NCI-H1417 treated with DMSO at 0.1 percent for 48 hours (cell line): ENCODE measurements around the gene TMEFF2.

Source experiments
- DNase-seq: peaks from one replicate; lab custom pipeline; 2025; lab: John Stamatoyannopoulos, UW

TMEFF2 gene, protein sequence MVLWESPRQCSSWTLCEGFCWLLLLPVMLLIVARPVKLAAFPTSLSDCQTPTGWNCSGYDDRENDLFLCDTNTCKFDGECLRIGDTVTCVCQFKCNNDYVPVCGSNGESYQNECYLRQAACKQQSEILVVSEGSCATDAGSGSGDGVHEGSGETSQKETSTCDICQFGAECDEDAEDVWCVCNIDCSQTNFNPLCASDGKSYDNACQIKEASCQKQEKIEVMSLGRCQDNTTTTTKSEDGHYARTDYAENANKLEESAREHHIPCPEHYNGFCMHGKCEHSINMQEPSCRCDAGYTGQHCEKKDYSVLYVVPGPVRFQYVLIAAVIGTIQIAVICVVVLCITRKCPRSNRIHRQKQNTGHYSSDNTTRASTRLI

GRCh38 chr2:192194866-192195547 lies at the start of gene TMEFF2:
TSS of gene TMEFF2 (minus strand) at chr2:192194933. CDS start at chr2:192194524, 409 bp downstream.
- peak; percentile 78 for DNase-seq

DNA sequence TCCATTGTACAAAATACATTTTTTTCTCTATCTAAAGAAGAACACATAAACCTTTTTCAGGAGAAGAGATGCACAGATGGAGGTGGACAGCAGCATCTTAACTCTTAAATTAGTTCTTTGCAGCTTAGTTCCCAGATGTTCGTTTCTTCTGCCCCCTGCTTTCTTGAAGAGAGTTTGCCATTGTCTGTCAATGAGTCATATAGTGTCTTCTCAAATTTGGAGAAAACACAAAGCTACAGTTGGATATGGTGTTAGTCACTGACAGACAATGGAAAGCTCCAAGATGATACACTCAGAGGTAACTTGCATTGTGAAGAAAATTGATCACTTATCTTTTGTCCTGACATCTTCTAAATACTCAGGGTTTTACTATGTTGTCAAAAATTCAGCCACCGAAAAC lies 48.8 kb upstream of the TMEFF2 start:
- DNase-seq = no peak

GRCh38 chr2:192236136-192236535 lies 41.4 kb upstream of the TMEFF2 start:
- DNase-seq = no peak

DNA sequence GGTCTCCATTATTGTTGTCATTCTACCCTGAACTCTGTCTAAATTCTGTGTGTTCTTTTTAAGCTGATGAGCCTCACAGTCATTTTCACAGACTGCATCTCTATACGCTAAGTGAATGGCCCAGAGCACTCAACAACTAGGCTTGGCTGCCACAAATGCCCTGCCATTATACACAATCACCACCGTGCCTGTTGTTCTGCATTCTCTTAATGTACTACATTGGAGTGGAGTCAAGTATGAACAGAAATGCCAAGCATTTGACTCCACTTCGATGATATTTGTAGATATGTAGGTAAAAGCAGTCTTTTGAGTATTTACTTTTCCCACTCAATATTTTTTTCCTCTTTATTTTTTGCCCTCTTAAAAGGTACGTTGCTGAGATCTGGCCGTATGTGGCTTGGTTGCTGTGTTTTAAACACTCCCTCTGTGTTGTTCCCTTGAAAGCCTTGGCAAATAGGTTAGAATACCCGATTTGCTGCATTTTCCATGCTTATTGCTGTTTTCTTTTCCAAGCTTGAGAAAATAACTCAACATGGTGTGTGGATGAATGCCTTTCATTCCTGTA lies 36.2 kb upstream of the TMEFF2 start:
- DNase-seq = no peak

DNA sequence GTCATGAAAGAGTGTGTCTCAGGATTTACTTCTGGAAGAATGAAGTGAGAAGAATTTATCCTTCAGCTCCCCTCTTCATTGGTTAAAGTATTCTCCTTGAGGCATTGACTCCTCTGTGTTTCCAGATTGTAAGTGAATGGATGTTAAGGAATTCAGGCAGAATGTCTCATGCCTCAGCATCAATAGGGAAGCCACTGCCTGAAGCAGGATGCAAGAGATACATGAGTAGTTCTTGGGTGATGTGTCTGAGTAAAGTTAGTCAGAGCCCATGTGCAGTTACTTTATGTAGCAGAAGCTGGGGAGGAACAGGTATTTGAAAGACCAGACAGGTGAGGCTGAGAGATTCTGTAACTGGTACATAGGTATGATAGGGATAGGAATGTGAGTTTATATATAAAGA lies 34.0 kb upstream of the TMEFF2 start:
- no peak for DNase-seq

- no peak for DNase-seq
These were observed 24.2 kb upstream of the TMEFF2 start for GRCh38 chr2:192218970-192219369.

GRCh38 chr2:192218377-192218776 lies 23.6 kb upstream of the TMEFF2 start:
- DNase-seq = no peak

DNA sequence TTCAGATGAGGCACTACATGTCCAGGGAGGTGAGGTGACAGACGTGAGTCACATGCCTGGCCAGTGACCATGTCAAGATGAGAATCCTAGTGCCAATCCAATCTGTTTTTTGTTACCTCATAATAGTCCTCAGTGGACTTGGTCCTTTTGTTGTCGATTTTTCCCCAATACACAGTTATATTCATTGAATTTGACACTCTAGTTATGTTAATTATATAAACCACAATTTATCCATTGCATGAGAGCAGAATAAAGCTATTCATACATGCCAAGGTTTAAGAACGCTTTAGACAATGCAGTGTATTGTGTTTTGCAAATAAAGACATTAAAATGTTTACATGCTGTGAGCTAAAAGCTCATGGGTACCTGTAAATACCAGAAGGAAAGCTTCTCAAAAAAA lies 21.6 kb upstream of the TMEFF2 start:
- no peak for DNase-seq

GRCh38 chr2:192215096-192215877 lies 20.6 kb upstream of the TMEFF2 start:
- DNase-seq = no peak

DNA sequence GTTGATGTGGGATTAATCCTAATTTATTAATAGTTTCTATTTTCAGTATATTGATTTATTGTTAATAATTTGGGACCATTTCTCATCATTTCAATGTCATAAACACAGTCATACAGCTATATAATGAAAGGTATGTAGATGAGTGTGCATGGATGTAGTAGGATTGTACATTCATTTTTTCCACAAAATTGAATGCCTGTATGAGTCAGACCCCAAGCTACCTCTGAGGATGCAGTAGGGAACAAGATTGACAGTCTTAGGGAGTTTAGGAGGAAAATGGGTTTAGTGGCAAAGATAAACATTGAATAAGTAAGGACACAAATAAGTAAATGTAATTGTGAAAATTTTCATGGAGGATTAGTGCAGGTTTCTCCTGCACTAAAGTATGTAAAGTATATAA lies 14.1 kb upstream of the TMEFF2 start:
- no peak for DNase-seq

DNA sequence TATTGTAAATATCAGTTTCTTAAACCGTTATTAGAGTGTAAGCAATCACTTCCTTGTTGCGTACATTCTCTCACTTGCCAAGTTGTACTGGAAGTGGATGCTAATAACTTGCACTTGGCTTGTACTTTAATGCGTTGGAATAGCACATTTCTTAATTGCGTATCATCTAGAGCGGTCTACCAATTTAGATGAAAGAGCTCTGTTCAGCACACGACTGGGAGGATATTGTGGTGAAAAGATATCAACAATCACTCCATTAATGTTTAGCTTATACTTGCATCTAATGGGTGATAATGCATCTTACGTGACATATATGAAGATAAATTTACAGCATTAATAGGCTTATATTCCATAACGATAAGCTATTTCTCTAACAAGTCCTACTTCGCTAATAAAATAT lies 11.7 kb upstream of the TMEFF2 start:
- no peak for DNase-seq

DNA sequence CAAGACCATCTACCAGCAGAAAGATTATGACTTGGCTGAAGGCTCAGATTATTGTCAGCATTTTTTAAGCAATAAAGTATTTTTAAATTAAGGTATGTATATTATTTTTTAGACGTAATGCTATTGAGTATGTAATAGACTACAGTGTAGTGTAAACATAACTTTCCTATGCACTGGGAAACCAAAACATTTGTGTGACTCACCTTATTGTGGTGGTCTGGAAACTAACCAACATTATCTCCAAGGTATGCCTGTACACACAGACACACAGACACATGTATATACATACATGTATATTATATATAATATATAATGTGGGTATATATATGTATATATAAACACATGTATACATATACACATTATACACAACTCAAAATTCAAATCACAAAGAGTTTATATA lies 9.1 kb upstream of the TMEFF2 start:
- no peak for DNase-seq

DNA sequence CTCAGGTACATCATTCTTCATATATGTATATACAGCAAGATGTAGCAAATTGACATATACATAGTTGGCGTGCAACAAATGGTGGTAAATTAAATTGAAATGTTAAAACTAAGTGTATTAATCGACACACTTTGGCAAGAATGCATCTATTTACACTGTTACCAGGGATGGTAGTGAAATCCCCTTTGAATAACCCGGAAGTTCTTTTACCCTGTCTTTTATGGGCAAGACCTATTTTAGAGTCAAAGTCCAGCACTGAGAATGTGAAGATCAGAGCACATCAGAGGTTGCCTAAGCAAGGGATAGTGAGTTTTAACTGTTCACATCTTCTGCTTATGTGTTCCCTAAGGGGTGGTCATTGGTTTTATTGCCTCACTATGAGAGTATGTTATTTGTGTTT lies 7.6 kb upstream of the TMEFF2 start:
- no peak for DNase-seq

- DNase-seq = no peak
These were observed 6.4 kb upstream of the TMEFF2 start for GRCh38 chr2:192201116-192201515.

- no peak for DNase-seq
These were observed 2.6 kb upstream of the TMEFF2 start for GRCh38 chr2:192197357-192197756.

GRCh38 chr2:192196421-192197194 lies 1.9 kb upstream of the TMEFF2 start:
- no peak for DNase-seq

- no peak for DNase-seq
These were observed 1.1 kb upstream of the TMEFF2 start for GRCh38 chr2:192195548-192196418.

GRCh38 chr2:192194265-192194865 lies 368 bp downstream of the TMEFF2 start:
- no peak for DNase-seq

- no peak for DNase-seq
These were observed 4.3 kb downstream of the TMEFF2 start for GRCh38 chr2:192190474-192190873.

- DNase-seq = no peak
These were observed 7.9 kb downstream of the TMEFF2 start for GRCh38 chr2:192186806-192187205.
